C4-2B (cell line): ENCODE results near the gene MAP3K5.

Experiments
- ZFX ChIP-seq: fragments of 450-650 bp; IDR thresholded peaks from 2 replicates; pipeline ENCODE4 v1.6.1; 2017
- TF ChIP-seq, protein P1 (sequence below): fragments of 450-650 bp; conservative IDR thresholded peaks from 2 replicates; pipeline ENCODE4 v1.5.1; 2017; ENCODE audit warnings: mild to moderate bottlenecking

GRCh38 chr6:136790411-136791295, 1.6 kb downstream of the MAP3K5 start:
- TF ChIP-seq, protein P1, sequence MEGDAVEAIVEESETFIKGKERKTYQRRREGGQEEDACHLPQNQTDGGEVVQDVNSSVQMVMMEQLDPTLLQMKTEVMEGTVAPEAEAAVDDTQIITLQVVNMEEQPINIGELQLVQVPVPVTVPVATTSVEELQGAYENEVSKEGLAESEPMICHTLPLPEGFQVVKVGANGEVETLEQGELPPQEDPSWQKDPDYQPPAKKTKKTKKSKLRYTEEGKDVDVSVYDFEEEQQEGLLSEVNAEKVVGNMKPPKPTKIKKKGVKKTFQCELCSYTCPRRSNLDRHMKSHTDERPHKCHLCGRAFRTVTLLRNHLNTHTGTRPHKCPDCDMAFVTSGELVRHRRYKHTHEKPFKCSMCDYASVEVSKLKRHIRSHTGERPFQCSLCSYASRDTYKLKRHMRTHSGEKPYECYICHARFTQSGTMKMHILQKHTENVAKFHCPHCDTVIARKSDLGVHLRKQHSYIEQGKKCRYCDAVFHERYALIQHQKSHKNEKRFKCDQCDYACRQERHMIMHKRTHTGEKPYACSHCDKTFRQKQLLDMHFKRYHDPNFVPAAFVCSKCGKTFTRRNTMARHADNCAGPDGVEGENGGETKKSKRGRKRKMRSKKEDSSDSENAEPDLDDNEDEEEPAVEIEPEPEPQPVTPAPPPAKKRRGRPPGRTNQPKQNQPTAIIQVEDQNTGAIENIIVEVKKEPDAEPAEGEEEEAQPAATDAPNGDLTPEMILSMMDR = no peak
- TF ChIP-seq ZFX = no peak
